Neural cell (in vitro differentiated cells): ENCODE data around the gene SLC24A3. TPM values are rescaled to one million over a fixed set of nuclear protein-coding genes. Genes with fewer than 3 reads are reported as not detected.

Source experiments
- H2AFZ ChIP-seq: fragments of 200-600, 300-800 bp; sonication (generic), shearing (Covaris generic); 2 replicates; pipeline ENCODE4 v1.6.0; 2014; ENCODE audit warnings: low read depth, mild to moderate bottlenecking, antibody characterized with exemption, low read length, moderate library complexity
- H3F3A ChIP-seq: fragments of 200-600 bp; shearing (Covaris generic); 2 replicates; pipeline ENCODE4 v1.6.1; 2016; ENCODE audit warnings: mild to moderate bottlenecking, moderate library complexity, mixed read lengths, antibody characterized with exemption, low read length; ENCODE audit not compliant: insufficient read depth, poor library complexity, severe bottlenecking
- H3K27ac ChIP-seq: fragments of 200-600, 300-800 bp; sonication (generic), shearing (Covaris generic); 2 replicates; pipeline ENCODE4 v1.5.1; 2014; ENCODE audit warnings: mild to moderate bottlenecking, low read length, moderate library complexity
- H3K27me3 ChIP-seq: fragments of 300-800, 200-600 bp; sonication (generic), shearing (Covaris generic); 2 replicates; pipeline ENCODE4 v1.6.0; 2014; ENCODE audit warnings: mild to moderate bottlenecking, low read depth, low read length, moderate library complexity; ENCODE audit not compliant: insufficient read depth
- H3K36me3 ChIP-seq: fragments of 300-800, 200-600 bp; sonication (generic), shearing (Covaris generic); 2 replicates; pipeline ENCODE4 v1.5.1; 2014; ENCODE audit warnings: mild to moderate bottlenecking, antibody characterized with exemption, low read length, moderate library complexity; ENCODE audit not compliant: insufficient read depth
- H3K4me2 ChIP-seq: fragments of 300-800, 200-600 bp; sonication (generic), shearing (Covaris generic); 2 replicates; pipeline ENCODE4 v1.6.0; 2014; ENCODE audit warnings: mild to moderate bottlenecking, low read length
- H3K4me3 ChIP-seq: fragments of 300-800, 200-600 bp; sonication (generic), shearing (Covaris generic); 2 replicates; pipeline ENCODE4 v1.5.1; 2014; ENCODE audit warnings: mild to moderate bottlenecking, low read length, moderate library complexity
- H3K79me2 ChIP-seq: fragments of 200-600 bp; shearing (Covaris generic); replicated peaks from 2 replicates; pipeline ENCODE4 v1.6.0; 2014; ENCODE audit warnings: mild to moderate bottlenecking, low read length, moderate library complexity; ENCODE audit not compliant: insufficient read depth
- H3K9ac ChIP-seq: fragments of 300-800, 200-600 bp; sonication (generic), shearing (Covaris generic); 2 replicates; pipeline ENCODE4 v1.6.1; 2016; ENCODE audit warnings: mild to moderate bottlenecking, low read length, mixed read lengths
- H3K9me2 ChIP-seq: fragments of 200-600 bp; shearing (Covaris generic); 2 replicates; pipeline ENCODE4 v1.6.1; 2016; ENCODE audit warnings: mild to moderate bottlenecking, low read length, mixed read lengths; ENCODE audit not compliant: insufficient read depth
- H3K9me3 ChIP-seq: fragments of 200-600, 300-800 bp; sonication (generic), shearing (Covaris generic); 2 replicates; pipeline ENCODE4 v1.6.1; 2016; ENCODE audit warnings: mild to moderate bottlenecking, mixed run types, low read length, moderate library complexity, mixed read lengths
- H4K20me1 ChIP-seq: fragments of 200-600 bp; shearing (Covaris generic); 2 replicates; pipeline ENCODE4 v1.6.1; 2016; ENCODE audit warnings: mild to moderate bottlenecking, mixed run types; ENCODE audit not compliant: insufficient read depth
- CTCF ChIP-seq: fragments of 450-650 bp; IDR thresholded peaks from 2 replicates; pipeline ENCODE4 v1.5.1; 2014; ENCODE audit warnings: antibody characterized with exemption, mild to moderate bottlenecking, moderate library complexity; ENCODE audit not compliant: poor library complexity, severe bottlenecking
- EP300 ChIP-seq: fragments of 450-650 bp; conservative IDR thresholded peaks from 2 replicates; pipeline ENCODE4 v1.6.1; 2014; ENCODE audit warnings: antibody characterized with exemption, mild to moderate bottlenecking, moderate library complexity; ENCODE audit not compliant: poor library complexity, severe bottlenecking
- EZH2 ChIP-seq: fragments of 200-600, 300-800 bp; shearing (Covaris generic), sonication (generic); IDR thresholded peaks from 2 replicates; pipeline ENCODE4 v1.6.1; 2014; ENCODE audit warnings: antibody characterized with exemption, low read length, borderline replicate concordance, mild to moderate bottlenecking; ENCODE audit not compliant: insufficient read depth, poor library complexity, severe bottlenecking
- MXI1 ChIP-seq: fragments of 450-650 bp; conservative IDR thresholded peaks from 2 replicates; pipeline ENCODE4 v1.6.1; 2014; ENCODE audit warnings: antibody characterized with exemption, mild to moderate bottlenecking; ENCODE audit not compliant: poor library complexity, severe bottlenecking
- POLR2AphosphoS5 ChIP-seq: IDR thresholded peaks from 2 replicates; pipeline ENCODE4 v1.6.1; 2012
- RAD21 ChIP-seq: fragments of 450-650 bp; conservative IDR thresholded peaks from 2 replicates; pipeline ENCODE4 v1.6.1; 2014; ENCODE audit warnings: antibody characterized with exemption, mild to moderate bottlenecking, moderate library complexity
- REST ChIP-seq: IDR thresholded peaks from 2 replicates; pipeline ENCODE4 v1.6.1; 2012; ENCODE audit warnings: borderline replicate concordance
- SMC3 ChIP-seq: fragments of 450-650 bp; conservative IDR thresholded peaks from 2 replicates; pipeline ENCODE4 v1.6.1; 2014; ENCODE audit warnings: antibody characterized with exemption, mild to moderate bottlenecking, moderate library complexity; ENCODE audit not compliant: poor library complexity
- TAF1 ChIP-seq: IDR thresholded peaks from 2 replicates; pipeline ENCODE4 v1.6.1; 2012; ENCODE audit warnings: low read depth
- polyA plus RNA-seq: library from polyadenylated mRNA; depleted of rRNA; stranded (reverse); fragments of >200 nt; gene quantifications from 2 replicates; pipeline ENCODE4 v1.2.3, GENCODE V29; 2014

SLC24A3 gene
- polyA plus RNA-seq, 1 donor from 2014 or later: 6.5 TPM

GRCh38 chr20:19397666-19398065 is 185.2 kb downstream of the SLC24A3 start:
- no peaks in the 10 kb centered on the region for H3K79me2 ChIP-seq
- no peak overlapping the region for H2AFZ ChIP-seq
- H3K9me2 ChIP-seq: no peaks in the 10 kb centered on the region
- no peak overlapping the region for H3K4me3 ChIP-seq
- H3F3A ChIP-seq: no peaks in the 10 kb centered on the region
- no peak overlapping the region for H3K4me2 ChIP-seq
- no peaks in the 10 kb centered on the region for H3K36me3 ChIP-seq
- no peak overlapping the region for H3K9ac ChIP-seq
- H4K20me1 ChIP-seq: no peaks in the 10 kb centered on the region
- no peaks in the 10 kb centered on the region for H3K9me3 ChIP-seq
- H3K27me3 ChIP-seq: no peaks in the 10 kb centered on the region
- TF ChIP-seq EP300: no peak
- no peak for TF ChIP-seq POLR2AphosphoS5
- no peak for TF ChIP-seq REST
- no peak overlapping the region for H3K27ac ChIP-seq

- Histone ChIP-seq H3K4me2 (no peak overlapping the region), H3K36me3 (no peaks in the 10 kb centered on the region), H3K9me3 (no peaks in the 10 kb centered on the region), H3K27me3 (no peaks in the 10 kb centered on the region), H4K20me1 (no peaks in the 10 kb centered on the region), H3K79me2 (no peaks in the 10 kb centered on the region), H2AFZ (no peak overlapping the region), H3K4me3 (no peak overlapping the region), H3K27ac (no peak overlapping the region), H3K9ac (no peak overlapping the region), H3F3A (no peaks in the 10 kb centered on the region), H3K9me2 (no peaks in the 10 kb centered on the region)
- TF ChIP-seq EP300 (no peak), CTCF (no peak), SMC3 (no peak), POLR2AphosphoS5 (no peak), TAF1 (no peak), REST (no peak), EZH2 (no peak), MXI1 (no peak), RAD21 (no peak)
Measured at GRCh38 chr20:19401096-19401495, 188.7 kb downstream of the SLC24A3 start.
